ENCODE data around the gene CLCF1.
"Not testable (repeated sequence)": the region's sequence is repeated elsewhere in the genome, so short reads cannot be mapped to it uniquely, and the experiment has no call there.

The CLCF1 gene

DNA sequence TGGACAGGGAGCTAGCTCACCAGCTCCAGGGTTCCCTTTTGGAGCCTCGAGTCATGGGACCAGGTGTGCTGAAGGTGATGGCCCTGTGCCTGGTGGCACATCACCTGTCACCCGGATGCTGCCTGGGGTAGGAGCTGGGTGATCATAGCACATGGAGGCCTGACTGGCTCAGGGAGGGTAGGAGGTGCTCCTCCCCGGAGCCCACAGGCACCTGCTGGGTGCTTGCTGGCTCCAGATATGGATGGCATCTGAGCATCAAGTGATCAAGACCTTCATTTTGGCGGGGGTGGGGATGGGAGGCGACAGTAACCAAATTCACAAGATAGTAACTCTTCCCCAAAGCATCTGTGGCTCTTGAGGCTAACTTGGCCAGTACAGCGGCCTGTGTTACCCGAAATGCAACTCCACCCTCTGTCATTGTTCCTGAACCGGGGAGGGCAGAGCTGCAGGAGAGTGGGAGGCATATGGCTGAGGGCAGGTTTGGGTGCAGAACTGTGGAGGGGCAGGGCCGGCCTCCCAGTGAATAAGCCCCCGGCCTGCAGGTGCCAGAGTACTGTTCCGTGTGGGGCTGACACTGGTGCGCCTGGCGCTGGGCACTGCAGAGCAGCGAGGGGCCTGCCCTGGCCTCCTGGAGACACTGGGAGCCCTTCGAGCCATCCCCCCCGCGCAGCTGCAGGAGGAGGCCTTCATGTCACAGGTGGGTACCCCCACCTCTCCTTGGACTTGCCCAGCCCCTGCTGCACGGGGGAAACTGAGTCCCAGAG, 35.2 kb upstream of the CLCF1 start:
- no peak for DNase-seq (ENCODE audit: low spot score)

GRCh38 chr11:67407688-67408163, 34.3 kb upstream of the CLCF1 start:
- DNase-seq (ENCODE audit: low spot score) = no peak

DNA sequence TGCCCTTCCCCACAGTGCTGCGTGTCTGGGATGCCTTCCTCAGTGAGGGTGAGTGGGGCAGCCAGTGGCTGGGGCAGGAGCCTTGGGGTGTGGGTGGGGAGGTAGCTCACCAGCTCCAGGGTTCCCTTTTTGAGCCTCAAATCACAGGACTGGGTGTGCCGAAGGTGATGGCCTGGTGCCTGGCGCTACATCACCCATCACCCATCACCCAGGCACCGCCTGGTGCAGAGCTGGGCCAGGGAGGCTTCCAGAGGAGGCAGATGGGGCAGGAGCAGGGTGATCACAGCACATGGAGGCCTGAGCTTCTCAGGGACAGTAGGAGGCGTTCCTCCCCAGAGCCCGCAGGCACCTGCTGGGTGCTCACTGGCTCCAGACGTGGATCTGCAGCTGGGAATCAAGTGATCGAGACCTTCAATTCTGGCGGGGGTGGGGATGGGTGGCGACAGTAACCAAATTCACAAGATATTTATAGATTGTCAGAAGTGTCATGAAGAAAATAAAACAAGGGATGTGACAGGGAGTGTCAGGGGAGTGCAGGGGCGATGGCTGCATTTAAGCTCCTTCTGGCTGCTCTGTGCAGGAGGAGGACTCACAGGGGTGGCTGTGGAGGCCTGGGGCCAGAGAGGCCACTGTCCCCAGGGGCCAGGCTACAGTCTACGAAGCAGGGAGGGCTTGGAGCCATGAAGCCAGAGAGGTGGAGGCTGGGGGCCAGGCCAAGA, 33.7 kb upstream of the CLCF1 start:
- no peak for DNase-seq (ENCODE audit: low spot score)

DNA sequence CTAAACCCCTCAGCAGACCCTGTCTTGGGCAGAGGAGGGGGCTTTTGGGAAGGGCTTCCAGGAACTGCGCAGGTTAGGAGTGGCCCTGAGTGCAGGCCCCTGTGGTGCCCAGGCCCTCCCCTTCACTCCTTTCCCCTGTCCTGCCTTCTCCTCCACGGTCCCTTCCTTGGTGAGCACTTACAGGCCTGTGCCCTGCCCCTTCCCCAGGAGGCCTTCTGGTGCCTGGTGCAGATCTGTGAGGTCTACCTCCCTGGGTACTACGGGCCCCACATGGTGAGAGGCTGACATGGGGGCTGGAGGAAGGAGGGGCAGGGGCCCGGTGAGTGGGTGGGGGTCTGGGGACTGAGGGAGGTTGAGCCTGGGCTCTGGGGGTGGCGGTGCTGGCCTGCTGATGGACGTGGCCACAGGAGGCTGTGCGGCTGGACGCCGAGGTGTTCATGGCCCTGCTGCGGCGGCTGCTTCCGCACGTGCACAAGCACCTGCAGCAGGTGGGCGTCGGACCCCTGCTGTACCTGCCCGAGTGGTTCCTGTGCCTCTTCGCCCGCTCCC, 33.1 kb upstream of the CLCF1 start:
- DNase-seq (ENCODE audit: low spot score) = no peak

GRCh38 chr11:67405688-67406339, 32.4 kb upstream of the CLCF1 start:
- DNase-seq (ENCODE audit: low spot score) = no peak

DNA sequence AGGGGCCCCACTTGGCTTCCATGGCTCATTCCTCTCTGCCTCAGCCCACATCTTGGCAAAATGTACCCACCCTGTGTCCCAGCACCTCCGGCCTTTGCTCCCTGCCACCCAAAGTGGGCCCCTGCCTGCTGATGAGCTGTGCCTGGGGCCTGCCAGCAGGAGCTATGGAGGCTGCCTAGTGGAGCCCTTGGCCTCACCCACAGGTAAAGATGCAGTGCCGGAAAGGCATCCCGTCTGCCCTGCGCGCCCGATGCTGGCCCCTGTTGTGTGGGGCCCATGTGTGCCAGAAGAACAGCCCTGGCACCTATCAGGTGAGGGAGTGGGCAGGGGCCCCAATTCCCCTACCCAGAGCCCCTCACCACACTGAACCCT, 31.8 kb upstream of the CLCF1 start:
- no peak for DNase-seq (ENCODE audit: low spot score)

DNA sequence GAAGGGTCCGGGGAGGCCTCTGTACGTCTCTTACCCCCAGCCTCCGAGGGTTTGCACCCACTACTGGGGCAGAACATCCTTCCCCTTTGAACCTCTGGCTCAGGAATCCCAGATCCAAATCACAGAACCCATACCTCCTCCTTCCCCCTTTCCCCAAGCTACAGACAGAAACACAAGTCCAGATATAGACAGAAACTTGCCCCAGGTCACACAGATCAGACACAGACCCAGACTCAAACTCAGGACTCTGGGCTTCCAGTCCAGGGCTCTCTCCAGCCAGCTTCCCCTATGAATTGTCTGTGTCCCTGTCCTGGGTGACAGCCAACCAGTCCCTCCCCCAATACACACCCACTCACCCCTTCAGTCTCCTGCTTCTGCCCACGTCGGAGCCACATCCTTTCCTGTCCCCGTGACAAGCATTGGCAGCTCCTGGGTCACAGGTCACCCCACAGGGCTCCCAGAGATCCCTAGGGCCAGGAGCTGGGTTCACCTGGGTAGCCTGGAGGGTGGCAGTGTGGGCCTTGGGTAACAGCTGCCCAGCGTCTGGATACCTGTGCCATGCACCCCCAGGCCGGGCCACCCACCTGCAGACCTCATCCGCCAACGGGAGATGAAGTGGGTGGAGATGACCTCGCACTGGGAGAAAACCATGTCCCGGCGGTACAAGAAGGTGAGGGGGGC, 31.3 kb upstream of the CLCF1 start:
- no peak for DNase-seq (ENCODE audit: low spot score)

GRCh38 chr11:67403085-67403484, 29.7 kb upstream of the CLCF1 start:
- not testable (repeated sequence) for DNase-seq (ENCODE audit: low spot score)

DNA sequence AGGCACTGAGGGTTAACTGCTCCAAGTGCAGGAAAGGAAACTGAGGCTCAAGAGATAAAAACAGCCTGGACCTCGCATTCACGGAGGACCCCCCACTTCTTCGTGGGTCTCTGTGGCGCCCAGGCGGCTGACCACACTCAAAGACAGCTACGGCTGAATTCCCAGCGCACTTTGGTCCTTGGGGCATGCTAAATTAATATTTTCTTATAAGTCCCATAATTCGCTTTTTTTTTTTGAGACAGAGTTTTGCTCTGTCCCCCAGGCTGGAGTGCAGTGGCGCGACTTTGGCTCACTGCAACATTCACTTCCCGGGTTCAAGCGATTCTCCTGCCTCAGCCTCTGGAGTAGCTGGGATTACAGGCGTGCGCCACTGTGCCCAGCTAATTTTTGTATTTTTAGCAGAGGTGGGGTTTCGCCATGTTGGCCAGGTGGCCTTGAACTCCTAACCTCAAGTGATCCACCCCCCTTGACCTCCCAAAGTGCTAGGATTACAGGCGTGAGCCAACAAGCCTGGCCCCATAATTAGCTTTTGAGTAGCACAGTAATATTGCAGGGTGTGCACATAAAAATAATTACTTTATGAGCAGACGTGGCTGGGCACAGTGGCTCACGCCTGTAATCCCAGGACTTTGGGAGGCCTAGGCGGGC, 28.9 kb upstream of the CLCF1 start:
- not testable (repeated sequence) for DNase-seq (ENCODE audit: low spot score)

DNA sequence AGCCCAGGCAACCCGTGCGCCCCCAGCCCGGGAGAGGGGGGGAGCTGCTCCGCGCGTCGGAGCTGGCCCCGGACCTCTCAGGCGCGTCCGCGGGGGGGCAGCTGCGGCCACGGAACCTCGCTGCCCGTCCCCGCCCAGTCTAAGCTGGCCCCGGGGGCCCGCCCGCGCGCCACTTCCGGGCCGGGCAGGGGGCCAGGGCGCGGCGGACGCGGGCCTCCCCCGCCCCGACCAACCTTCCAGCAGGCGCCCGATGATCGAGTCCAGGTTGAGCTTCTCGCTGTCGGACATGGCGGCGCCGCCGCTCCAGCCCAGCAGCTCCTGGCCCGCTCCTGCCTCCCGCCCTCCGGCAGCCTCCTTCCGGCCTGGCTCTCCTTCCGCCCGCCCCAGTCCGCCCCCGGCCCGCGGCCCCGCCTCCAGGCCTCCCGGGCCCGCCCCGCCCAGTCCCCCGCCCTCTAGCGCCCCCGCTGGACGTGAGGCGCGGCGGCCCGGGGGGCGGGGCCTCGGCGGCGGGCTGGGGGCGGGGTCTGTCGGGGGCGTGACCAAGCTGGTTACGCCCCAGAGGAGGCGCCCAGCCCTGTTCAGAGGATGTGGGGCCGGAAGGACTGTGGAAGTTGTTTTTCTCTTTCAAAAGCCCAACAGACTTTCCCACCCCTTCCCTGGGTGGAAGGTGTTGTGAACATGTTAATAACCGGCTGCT, 28.2 kb upstream of the CLCF1 start, which contains the start of gene PPP1CA:
Gene PPP1CA, minus strand, starts transcription at position 364 of the 697 bp plus-strand sequence. Its CDS starts 76 bp downstream, at position 288.
- DNase-seq (ENCODE audit: low spot score) = peak; percentile 97

GRCh38 chr11:67400942-67401494, 27.6 kb upstream of the CLCF1 start:
- no peak for DNase-seq (ENCODE audit: low spot score)

GRCh38 chr11:67400251-67400941, 27.0 kb upstream of the CLCF1 start:
- DNase-seq (ENCODE audit: low spot score) = no peak

- DNase-seq (ENCODE audit: low spot score) = no peak
These were observed 25.5 kb upstream of the CLCF1 start for GRCh38 chr11:67398661-67399563.

GRCh38 chr11:67397986-67398660, 24.7 kb upstream of the CLCF1 start:
- no peak for DNase-seq (ENCODE audit: low spot score)

GRCh38 chr11:67397536-67397935, 24.1 kb upstream of the CLCF1 start:
- DNase-seq (ENCODE audit: low spot score) = no peak

GRCh38 chr11:67396587-67397389, 23.4 kb upstream of the CLCF1 start:
- no peak for DNase-seq (ENCODE audit: low spot score)

DNA sequence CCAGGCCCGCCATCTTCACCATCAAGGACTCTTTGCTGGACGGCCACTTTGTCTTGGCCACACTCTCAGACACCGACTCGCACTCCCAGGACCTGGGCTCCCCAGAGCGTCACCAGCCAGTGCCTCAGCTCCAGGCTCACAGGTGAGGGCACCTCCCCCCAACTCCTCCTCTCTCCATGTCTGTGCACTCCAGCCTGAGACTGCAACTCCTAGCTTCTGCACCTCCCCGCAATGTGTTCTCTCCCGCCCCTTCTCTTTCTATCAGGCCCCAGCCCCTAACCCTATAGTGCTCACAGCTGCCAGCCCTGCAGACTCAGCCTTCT, 22.8 kb upstream of the CLCF1 start:
- DNase-seq (ENCODE audit: low spot score) = no peak
